ENCODE data around the gene MIOX.

The MIOX gene

GRCh38 chr22:50486561-50487289 lies at the start of gene MIOX:
Gene MIOX, plus strand, starts transcription at chr22:50486859. Its CDS starts 39 bp downstream, at chr22:50486898.
- no peak for DNase-seq (ENCODE audit: low read depth, low spot score)

- no peak for DNase-seq (ENCODE audit: low read depth, low spot score)
These were observed 49.0 kb upstream of the MIOX start for GRCh38 chr22:50437511-50438304.

- no peak for DNase-seq (ENCODE audit: low read depth, low spot score)
These were observed 48.1 kb upstream of the MIOX start for GRCh38 chr22:50438305-50439275.

- DNase-seq (ENCODE audit: low read depth, low spot score) = no peak
These were observed 47.3 kb upstream of the MIOX start for GRCh38 chr22:50439314-50439870.

- no peak for DNase-seq (ENCODE audit: low read depth, low spot score)
These were observed 46.8 kb upstream of the MIOX start for GRCh38 chr22:50439871-50440331.

- no peak for DNase-seq (ENCODE audit: low read depth, low spot score)
These were observed 46.0 kb upstream of the MIOX start for GRCh38 chr22:50440544-50441249.

- no peak for DNase-seq (ENCODE audit: low read depth, low spot score)
These were observed 45.1 kb upstream of the MIOX start for GRCh38 chr22:50441428-50441993.

- no peak for DNase-seq (ENCODE audit: low read depth, low spot score)
These were observed 43.5 kb upstream of the MIOX start for GRCh38 chr22:50443197-50443596.

- no peak for DNase-seq (ENCODE audit: low read depth, low spot score)
These were observed 42.6 kb upstream of the MIOX start for GRCh38 chr22:50443801-50444625.

- DNase-seq (ENCODE audit: low read depth, low spot score) = peak; percentile 21
These were observed 42.0 kb upstream of the MIOX start for GRCh38 chr22:50444663-50445062.

GRCh38 chr22:50445071-50445879 lies 41.4 kb upstream of the MIOX start:
- no peak for DNase-seq (ENCODE audit: low read depth, low spot score)

- no peak for DNase-seq (ENCODE audit: low read depth, low spot score)
These were observed 40.6 kb upstream of the MIOX start for GRCh38 chr22:50445880-50446707.

GRCh38 chr22:50446708-50447575 lies 39.7 kb upstream of the MIOX start:
- no peak for DNase-seq (ENCODE audit: low read depth, low spot score)

GRCh38 chr22:50447576-50448551 lies 38.8 kb upstream of the MIOX start:
- DNase-seq (ENCODE audit: low read depth, low spot score) = no peak

GRCh38 chr22:50452649-50453048 lies 34.0 kb upstream of the MIOX start:
- DNase-seq (ENCODE audit: low read depth, low spot score) = no peak
